Measurements from ENCODE around the gene SETDB2.

The SETDB2 gene

DNA sequence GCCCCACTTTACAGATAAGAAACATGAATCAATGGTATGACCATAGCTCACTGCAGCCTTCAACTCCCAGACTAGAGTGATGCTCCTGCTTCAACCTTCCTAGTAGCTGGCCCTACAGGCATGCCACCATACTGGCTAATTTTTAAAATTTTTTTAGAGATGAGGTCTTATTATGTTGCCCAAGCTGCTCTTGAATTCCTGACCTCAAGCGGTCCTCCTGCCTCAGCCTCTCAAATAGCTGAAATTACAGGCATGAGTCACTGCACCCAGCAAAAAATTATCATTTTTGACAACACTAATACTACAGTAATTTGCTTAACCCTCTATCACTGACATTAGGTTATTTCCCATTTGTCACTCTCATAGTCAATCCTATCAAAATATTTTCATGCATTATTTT is 15.0 kb upstream of the SETDB2 start:
- DNase-seq (ENCODE audit: low read depth in 2 of 2), result no peak

DNA sequence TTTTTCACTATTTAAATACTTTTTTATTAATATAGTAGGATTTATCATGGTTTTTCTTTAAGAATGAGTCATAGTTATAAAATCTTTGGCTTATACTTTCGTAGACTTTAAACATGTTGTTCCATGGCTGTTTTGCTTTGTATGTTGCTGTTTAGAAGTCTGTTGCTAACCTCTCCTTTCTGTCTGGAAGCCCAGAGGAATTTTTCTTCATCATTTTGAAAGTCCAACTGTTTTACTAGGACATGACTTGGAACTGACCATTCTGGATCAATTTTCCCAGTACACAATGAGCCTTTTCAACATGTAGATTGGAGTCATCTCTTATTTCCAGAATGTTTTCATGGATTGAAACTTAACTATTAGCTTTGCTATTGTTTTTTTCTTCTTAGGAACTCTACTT is 8.1 kb upstream of the SETDB2 start:
- DNase-seq (ENCODE audit: low read depth in 2 of 2), result no peak

DNA sequence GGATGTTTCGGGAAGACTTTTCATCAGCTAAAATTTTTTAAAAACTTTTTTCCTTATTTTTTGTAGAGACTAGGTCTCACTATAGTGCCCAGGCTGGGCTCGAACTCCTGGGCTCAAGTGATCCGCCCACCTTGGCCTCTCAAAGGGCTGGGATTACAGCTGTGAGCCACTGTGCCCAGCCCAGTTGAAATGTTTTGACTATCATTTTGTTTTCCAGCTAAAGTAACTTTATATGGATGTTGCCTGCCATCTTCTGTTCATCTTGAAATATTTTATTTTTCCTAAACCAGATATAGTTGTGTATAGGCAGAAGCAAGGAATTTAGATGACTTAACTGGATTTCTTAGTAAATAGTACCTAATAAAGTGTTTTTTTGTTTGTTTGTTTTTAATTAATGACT is 7.2 kb upstream of the SETDB2 start:
- no peak for DNase-seq (ENCODE audit: low read depth in 2 of 2)

DNA sequence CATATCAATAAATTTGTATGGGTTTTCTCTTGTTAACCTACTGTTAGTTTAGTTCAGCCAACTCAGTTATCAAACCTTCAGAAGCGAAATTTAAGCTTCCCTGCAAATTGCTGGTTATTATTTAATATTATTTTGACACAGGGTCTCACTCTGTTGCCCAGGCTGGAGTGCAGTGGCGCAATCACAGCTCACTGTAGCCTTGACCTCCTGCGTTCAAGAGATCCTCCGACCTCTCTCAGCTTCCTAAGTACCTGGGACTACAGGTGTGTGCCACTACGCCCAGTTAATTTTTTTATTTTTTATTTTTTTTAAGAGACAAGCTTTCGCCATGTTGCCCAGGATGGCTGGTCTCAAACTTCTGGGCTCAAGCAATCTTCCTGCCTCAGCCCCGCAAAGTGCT is 6.4 kb upstream of the SETDB2 start:
- DNase-seq (ENCODE audit: low read depth in 2 of 2), result no peak

DNA sequence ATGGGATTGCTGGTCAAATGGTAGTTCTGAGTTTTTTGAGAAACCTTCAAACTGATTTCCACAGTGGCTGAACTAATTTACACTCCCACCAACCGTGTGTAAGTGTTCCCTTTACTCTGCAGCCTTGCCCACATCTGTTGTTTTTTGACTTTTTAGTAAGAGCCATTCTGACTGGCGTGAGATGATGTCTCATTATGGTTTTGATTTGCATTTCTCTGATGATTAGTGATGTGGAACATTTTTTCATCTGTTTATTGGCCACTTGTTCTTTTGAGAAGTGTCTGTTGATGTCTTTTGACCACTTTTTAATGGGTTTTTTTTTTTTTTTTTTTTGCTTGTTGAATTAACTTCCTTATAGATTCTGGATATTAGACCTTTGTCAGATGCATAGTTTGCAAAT is 4.5 kb upstream of the SETDB2 start:
- DNase-seq (ENCODE audit: low read depth in 2 of 2), result no peak

DNA sequence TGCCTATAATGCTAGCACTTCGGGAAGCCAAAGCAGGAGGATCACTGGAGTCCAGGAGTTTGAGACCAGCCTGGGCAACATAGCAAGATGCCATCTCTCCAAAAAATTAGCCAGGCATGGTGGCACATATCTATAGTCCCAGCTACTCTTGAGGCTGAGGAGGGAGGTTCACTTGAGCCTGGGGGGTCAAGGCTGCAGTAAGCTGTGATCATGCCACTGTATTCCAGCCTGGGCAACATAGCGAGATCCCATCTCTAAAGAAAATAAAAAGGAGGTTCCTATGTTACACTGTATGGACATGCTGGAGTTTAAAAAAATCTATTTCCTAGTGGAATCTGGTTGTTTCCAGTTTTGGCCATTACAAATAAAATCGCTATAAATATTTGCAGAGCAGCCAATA is 2.8 kb upstream of the SETDB2 start:
- no peak for DNase-seq (ENCODE audit: low read depth in 2 of 2)

DNA sequence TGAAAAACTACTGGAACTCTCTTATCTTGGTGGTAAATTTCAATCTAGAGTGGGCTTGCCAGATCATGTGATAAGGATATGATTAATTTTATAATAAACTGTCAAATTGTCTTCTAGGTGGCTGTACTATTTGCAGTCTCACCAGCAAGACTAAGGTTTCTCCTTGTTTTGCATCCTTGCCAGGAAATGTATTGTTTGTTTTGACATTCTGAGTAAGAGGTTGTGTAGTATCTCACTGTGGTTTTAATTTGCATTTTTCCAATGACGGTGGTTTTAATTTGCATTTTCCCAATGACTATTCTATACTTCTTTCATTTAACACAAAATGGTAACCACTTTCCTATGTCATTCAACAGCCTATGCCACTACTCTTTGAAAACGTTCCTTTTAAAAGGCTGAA is 2.2 kb upstream of the SETDB2 start:
- no peak for DNase-seq (ENCODE audit: low read depth in 2 of 2)

DNA sequence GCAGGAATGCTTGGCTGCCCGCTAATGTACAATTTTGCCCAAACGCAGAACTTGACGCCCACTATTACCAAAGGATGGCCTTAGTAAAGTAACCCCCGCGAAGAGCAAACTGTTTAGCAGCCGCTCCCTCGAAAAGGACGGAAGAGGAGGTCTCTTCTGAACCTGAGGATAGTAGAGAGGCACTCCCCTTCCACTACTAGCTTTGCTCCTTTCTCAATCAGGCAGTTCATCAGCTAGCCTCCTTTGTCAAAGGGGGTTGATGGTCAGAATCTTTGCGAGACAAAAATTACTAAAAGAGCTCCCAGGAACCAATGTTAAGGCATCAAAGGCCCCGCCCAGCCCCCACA is 744 bp upstream of the SETDB2 start:
- DNase-seq (ENCODE audit: low read depth in 2 of 2), result no peak

DNA sequence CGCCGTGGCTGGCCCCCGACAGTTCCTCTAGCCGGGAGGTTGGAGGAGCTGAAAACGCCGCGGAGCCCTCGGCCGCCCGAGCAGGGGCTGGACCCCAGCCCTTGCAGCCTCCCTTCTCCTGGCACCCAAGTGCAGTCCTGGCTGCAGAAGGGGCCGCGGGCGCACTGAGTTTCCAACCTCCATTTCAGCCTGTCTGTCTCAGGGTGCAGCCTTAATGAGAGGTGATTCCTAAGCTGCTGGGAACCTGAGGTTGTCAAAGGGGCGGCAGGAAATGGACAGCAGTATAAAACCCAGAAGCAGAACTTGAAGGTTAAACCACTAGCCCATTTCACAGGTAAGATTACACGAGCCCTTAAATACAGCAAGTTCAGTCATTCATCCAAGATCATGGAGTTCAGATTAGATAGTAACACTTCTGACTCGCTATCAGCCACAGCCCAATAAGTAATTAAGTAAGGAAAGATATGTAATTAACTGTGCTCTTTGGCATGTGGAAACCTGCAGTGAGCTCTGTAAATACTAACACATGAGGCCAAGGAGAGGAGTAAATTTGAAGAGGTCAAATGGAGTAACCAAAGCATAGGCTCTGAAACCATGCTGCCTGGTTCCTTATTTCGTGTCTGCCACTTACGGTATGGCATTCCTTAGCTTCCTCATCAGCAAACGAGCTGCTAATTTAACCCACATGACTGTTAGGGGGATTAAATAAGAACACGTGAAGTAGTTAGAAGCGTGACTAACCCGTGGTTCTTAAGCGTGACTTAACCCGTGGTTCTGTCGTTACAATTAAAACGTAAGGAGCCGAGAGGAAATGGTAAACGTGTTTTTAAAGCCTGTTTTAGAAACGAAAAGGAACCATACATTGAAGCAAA is 686 bp downstream of the SETDB2 start:
- no peak for DNase-seq (ENCODE audit: low read depth in 2 of 2)

DNA sequence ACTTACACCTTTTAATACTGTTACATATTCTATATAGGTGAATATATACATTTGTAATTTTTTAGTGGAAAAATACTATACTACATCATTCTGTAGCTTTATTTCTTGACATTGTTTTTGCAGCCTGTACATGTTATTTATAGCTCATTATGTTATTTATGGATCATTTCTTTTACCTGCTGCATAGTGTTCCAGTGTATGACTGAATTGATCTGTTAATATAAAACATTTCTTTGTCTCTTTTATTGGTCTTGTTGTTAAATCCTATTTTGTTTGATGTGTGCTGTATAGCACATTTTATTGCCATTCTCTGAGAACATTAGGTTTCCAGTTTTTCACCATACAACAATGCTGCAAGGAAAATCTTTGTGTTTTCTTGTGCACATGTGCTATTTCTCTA is 2.4 kb downstream of the SETDB2 start:
- no peak for DNase-seq (ENCODE audit: low read depth in 2 of 2)

DNA sequence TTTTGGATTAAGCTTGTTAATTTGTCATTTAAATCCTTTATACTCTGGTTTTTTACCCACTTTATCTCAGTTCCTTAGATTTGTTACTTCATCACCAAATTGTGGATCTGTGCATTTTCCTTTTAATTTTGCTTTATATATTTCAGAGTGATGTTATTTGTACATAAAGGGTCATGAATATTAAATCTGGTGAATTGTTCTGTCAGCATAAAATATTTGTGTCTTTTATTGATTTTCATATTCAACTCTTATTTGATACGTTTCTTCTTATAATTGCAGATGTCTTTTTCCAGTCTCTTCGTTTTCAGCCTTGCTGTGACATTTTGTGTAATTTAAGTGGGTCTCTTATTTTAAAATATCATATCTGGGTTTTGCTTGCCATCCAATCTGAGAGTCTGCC is 4.7 kb downstream of the SETDB2 start:
- no peak for DNase-seq (ENCODE audit: low read depth in 2 of 2)

DNA sequence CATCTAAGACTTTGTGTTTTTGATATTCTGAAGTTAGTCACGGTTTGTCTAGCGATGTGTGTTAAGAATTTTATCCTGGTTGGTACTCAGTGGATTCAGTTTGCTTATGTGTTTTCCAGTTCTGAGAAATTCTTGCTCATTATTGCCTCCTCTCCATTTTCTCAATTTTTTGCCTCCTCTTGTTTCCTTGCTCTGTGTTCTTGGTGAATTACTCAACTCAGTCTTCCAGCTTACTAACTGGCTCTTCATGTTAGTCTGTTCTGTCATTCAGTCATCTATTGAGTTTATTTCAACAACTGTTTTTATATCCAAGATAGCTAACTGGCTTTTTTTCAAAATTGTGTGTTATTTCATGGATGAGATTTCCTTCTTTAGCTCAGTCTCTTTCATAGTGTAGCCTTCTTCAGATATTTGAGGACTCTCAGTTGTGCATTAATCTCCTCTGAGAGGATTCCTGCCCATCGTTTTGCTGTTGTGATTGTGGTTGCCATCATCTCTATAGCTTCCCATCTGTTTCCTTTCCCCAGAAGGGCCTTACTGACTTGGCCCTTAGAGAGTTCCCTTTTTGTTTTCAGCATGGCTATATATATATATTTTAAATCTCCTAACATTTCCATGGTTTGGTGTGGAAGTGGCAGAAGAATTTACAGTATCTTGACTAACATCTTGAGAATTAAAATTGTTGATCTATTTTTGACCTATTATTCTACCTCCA is 6.2 kb downstream of the SETDB2 start:
- DNase-seq (ENCODE audit: low read depth in 2 of 2), result no peak

DNA sequence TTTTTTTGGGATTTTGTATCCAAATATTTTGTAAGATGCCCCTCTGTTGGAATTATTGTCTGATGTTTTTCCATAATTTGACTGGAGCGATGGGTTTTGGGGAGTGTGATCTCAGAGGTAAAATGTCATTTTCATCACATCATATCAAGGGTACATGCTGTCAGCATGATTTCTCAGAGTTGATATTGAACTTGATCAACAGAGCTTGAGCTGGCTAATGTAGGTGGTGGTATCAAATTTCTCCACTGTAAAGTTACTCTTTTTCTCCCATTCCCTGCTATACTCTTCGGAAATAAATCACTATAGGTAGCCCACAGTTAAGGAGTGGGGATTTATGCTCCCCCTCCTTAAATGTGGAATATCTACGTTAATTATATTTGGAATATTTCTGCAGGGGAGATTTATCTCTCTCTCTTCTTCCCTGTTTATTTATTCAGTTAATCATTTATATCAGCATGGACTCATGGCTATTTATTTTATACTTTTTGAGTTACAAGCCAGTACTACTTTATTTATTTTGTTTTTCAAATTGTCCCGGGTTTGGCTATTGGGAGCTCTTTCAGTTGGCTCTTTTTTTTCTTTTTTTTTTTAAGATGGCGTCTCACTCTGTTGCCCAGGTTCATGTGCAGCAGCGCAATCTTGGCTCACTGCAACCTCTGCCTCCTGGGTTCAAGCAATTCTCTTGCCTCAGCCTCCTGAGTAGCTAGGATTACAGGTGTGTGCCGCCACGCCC is 8.8 kb downstream of the SETDB2 start:
- no peak for DNase-seq (ENCODE audit: low read depth in 2 of 2)

DNA sequence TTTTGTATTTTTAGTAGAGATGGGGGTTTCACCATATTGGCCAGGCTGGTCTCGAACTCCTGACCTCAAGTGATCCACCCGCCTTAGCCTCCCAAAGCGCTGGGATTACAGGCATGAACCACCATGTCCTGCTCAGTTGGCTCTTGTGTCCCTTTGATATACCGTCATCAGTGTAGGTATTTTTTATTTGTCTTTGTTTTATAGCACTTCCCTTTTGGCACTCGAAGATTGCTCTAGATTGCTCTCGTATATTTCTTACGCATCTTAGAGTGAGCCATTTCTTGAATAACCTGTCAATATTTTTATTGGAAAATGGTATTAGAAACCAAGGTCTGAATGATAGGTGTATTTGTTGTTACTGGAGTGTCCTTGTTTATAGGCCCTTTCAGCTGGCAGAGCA is 9.4 kb downstream of the SETDB2 start:
- no peak for DNase-seq (ENCODE audit: low read depth in 2 of 2)

DNA sequence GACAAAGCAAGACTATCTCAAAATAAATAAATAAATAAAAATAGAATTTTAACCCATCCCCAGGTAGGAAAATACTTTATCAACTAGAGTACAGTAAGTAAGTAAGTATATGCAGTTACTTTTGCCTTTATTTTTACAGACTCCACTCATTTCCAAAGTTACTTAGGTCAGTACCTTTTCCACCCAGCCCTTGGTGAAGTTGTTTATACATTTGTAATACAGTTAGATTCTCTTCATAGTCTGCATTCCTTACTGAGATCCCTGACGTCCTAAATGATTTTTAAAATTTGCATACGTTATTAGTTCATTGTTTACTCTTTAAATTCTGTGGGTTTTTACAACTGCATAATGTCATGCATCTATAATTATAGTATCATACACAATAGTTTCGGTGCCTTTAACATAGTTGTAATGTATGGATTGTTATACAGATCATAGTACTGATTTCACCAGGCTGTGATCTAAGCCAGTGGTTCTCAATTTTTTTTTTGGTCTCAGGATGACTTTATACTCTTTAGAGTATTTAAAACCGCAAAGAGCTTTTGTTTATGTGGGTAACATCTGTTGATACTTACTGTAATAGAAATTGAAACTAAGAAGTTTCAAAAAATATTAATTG is 10.4 kb downstream of the SETDB2 start:
- DNase-seq (ENCODE audit: low read depth in 2 of 2), result no peak

DNA sequence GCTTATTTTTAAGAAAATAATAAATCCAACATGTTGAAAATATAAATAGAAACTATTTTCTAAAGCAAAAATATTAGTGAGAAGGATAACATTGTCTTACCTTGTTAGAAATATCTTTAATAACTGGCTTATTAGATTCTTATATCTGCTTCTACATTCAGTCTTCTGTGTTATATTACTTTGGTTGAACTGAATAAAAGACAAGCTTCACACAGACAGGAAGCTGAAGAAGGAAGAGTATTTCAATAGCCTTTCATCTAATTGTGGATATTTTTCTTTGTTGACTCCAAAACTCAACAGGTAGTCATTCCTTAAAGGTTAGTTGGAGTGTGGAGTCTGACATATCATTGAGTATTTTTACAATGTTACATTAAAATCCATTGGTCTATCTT is 10.9 kb downstream of the SETDB2 start:
- no peak for DNase-seq (ENCODE audit: low read depth in 2 of 2)

DNA sequence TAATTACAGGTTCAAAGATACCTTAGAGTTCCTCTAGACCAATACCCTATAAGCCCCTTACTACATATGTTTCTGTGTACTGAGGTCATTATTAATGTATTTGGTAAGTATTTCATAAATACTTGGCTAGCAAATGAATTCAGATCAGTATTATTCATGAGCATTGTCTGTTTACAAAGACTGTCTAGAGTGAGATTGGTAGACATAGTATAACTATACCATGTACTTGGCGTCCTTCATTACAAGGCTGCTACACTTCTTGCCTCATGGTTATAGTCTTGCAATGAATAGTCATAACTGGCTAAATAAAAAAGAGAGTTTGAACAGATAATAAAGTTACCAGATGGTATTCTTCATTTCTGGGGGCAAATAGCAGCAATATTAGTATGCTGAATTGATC is 12.1 kb downstream of the SETDB2 start:
- no peak for DNase-seq (ENCODE audit: low read depth in 2 of 2)

DNA sequence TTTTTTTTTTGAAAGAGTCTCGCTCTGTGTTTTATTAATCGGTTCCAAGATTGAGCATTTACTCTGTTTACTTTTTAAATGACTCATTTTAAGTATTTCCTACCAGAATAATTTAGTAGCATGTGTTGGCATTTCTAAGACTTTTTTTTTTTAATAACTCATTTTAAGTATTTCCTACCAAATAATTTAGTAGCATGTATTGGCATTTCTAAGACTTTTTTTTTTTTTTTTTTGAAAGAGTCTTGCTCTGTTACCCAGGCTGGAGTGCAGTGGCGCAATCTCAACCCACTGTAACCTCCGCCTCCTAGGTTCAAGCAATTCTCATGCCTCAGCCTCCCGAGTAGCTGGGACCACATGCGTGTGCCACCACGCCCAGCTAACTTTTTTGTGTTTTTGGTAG is 13.1 kb downstream of the SETDB2 start:
- no peak for DNase-seq (ENCODE audit: low read depth in 2 of 2)

DNA sequence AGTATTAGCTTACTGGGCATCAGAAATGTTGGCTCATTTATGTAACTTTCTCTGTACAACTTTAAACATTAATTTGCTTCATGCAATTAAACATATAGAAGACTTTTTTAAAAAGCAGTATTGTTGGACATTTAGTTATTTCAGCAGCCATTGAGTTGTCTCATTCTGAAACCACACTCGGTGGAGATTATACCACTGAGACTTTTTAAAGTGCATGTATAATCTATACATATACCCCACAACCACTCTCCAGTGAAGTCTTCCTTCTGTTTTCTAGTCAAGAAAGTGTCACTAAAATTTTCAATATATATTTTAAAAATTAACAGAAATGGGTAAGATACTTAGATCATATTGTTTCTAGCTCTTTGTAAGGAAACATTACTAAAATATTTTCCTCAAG is 15.5 kb downstream of the SETDB2 start:
- DNase-seq (ENCODE audit: low read depth in 2 of 2), result no peak

DNA sequence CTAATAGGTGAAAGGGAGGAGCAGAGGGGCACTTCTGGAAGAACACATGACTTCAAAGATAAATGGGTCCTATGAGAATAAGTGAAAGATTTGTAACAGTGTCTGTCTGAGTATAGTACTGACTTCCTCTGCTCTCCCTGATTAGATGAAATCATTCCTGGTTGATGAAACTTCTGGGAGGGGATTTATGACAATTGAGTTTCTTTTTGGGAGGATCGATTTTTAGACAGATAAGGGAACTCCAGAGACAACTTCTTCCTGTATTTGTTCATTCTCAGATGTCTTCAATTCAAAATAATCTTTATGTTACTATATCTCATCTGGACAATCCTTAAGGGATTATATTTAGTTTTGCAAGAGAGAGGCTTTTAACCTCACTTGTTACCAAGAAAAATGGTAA is 20.0 kb downstream of the SETDB2 start:
- DNase-seq (ENCODE audit: low read depth in 2 of 2), result no peak

DNA sequence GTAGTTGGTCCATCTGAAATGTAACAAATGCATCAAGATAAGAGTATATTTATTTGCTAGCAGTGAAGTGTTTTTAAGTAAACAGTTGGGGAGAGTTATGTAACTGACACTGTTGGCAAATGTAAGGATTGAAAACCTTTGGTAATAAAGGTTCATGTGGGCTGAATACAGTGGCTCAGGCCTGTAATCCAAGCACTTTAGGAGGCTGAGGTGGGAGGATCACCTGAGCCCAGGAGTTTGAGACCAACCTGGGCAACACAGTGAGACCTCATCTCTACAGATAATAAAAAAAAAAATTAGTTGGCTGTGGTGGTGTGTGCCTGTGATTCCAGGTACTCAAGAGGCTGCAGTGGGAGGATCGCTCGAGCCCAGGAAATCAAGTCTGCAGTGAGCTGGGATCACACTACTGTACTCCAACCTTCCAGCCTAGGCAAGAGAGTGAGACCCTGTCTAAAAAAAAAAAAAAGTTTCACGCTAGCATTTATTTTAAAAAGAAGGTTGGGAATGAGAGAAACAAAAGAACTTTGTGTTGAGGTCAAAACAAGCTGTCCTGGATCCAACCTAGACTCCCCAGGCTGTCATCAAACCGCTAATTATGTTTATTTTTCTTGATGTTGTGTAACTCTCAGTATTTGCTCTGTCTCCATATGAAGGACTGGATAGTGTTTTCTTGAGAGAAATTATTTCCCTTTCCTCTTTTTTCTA is 20.7 kb downstream of the SETDB2 start:
- DNase-seq (ENCODE audit: low read depth in 2 of 2), result no peak

DNA sequence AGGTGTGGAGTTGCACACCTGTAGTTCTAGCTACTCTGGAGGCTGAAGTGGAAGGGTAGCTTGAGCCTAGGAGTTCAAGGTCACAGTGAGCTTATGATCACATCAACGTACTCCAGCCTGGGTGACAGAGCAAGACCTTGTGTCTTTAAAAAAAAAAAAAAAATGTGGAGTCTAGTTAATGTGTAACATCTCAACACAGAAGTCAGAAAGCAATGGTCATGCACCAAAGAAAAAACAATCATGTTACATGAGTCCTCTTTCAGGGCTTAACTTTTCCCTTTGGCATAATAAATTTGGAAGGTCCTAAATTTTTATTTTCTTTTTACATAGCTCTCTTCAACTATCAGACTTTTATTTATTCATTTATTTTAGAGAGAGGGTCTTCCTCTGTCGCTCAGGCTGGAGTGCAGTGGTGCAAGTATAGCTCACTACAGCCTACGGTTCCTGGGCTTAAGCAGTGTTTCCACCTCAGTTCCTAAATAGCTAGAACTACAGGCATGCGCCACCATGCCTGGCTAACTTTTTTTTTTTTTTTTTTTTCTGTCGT is 22.3 kb downstream of the SETDB2 start:
- DNase-seq (ENCODE audit: low read depth in 2 of 2), result no peak

Measured in stimulated activated CD8-positive, alpha-beta memory T cell treated with anti-CD3 and anti-CD28 coated beads, Interleukin-7, amount 100 ng/mL, for 1 hour (primary cell).